Upper lobe of right lung (tissue), 1 donor: Measurements from ENCODE around the gene SELENBP1. TPM values are rescaled to one million over a fixed set of nuclear protein-coding genes. Genes with fewer than 3 reads are reported as not detected.

Experiments
- ATAC-seq: fragments of 200-7000 bp; cut with Tn5 transposase; one replicate; pipeline ENCODE4 v1.9.1; 2020; ENCODE audit warnings: mild to moderate bottlenecking, moderate library complexity
- DNase-seq: peaks from one replicate; pipeline ENCODE4 v3.0.0-alpha.2; 2020
- H3K27ac ChIP-seq: fragments of 200-600 bp; one replicate; pipeline ENCODE4 v1.8.0; 2022
- H3K27me3 ChIP-seq: fragments of 200-600 bp; one replicate; pipeline ENCODE4 v1.8.0; 2022; ENCODE audit warnings: mild to moderate bottlenecking
- H3K36me3 ChIP-seq: fragments of 200-600 bp; one replicate; pipeline ENCODE4 v1.8.0; 2022
- H3K4me1 ChIP-seq: fragments of 200-600 bp; one replicate; pipeline ENCODE4 v1.8.0; 2022
- H3K4me3 ChIP-seq: fragments of 200-600 bp; one replicate; pipeline ENCODE4 v1.8.0; 2022; ENCODE audit warnings: mild to moderate bottlenecking
- H3K9me3 ChIP-seq: fragments of 200-600 bp; one replicate; pipeline ENCODE4 v1.8.0; 2022
- CTCF ChIP-seq: fragments of 200-600 bp; IDR thresholded peaks from one replicate; pipeline ENCODE4 v1.8.0; 2022; ENCODE audit warnings: antibody characterized with exemption
- intact Hi-C: fragments of 100-400 bp; cut with DNase I; formaldehyde crosslinking; loops from one replicate; pipeline ENCODE4 v1.11.0; 2022
- total RNA-seq: library from RNA; stranded (reverse); fragmentation: NEBNext Ultra II Directional; extraction: Animal tissue kit (Norgen Biotek cat#: 25700); gene quantifications from one replicate; pipeline ENCODE4 v1.2.1, GENCODE V29; 2021
- donor health status: DM: no; HTN: yes; CAD: no; lungs with severe emphysema.

Gene SELENBP1
- total RNA-seq, 1 donor from 2014 or later: 321 TPM

- no peaks in the 10 kb centered on the region for H3K27me3 ChIP-seq
- peak; percentile 3 for ATAC-seq
- peaks cover 37% of the 10 kb centered on the region for H3K4me1 ChIP-seq
- no peak for DNase-seq
- TF ChIP-seq CTCF: no peak
- no peaks in the 10 kb centered on the region for H3K9me3 ChIP-seq
- H3K4me3 ChIP-seq: no peak overlapping the region
- intact Hi-C loops: no loop called here
- H3K27ac ChIP-seq: no peak overlapping the region
- H3K36me3 ChIP-seq: peaks cover 58% of the 10 kb centered on the region
These were observed 48.0 kb downstream of the SELENBP1 start for GRCh38 chr1:151324390-151324930.

- no peak overlapping the region for H3K27ac ChIP-seq
- DNase-seq (no peak), ATAC-seq (no peak)
- peaks cover 4% of the 10 kb centered on the region for H3K4me1 ChIP-seq
- TF ChIP-seq CTCF: no peak
- no peaks in the 10 kb centered on the region for H3K27me3 ChIP-seq
- intact Hi-C loops: no loop called here
- H3K36me3 ChIP-seq: peaks cover 87% of the 10 kb centered on the region
- no peaks in the 10 kb centered on the region for H3K9me3 ChIP-seq
- H3K4me3 ChIP-seq: no peak overlapping the region
These were observed 53.5 kb downstream of the SELENBP1 start for GRCh38 chr1:151318975-151319374.

- intact Hi-C loops: no loop called here
These were observed 56.8 kb downstream of the SELENBP1 start for GRCh38 chr1:151315565-151316235.

More at GRCh38 chr1:151315565-151316235, 56.8 kb downstream of the SELENBP1 start:
- DNase-seq: no peak
- Histone ChIP-seq H3K4me3 (no peak overlapping the region), H3K27me3 (no peaks in the 10 kb centered on the region), H3K36me3 (peaks cover 93% of the 10 kb centered on the region), H3K9me3 (no peaks in the 10 kb centered on the region), H3K4me1 (peaks cover 36% of the 10 kb centered on the region), H3K27ac (no peak overlapping the region)
- no peak for ATAC-seq
- no peak for TF ChIP-seq CTCF

Other genes starting within 250 kb of the SELENBP1 start
- 6.7 TPM for gene SEMA6C, start 226.1 kb downstream of the SELENBP1 start, total RNA-seq
- 10.3 TPM for gene TNFAIP8L2, start 216.1 kb downstream of the SELENBP1 start, total RNA-seq
- gene LYSMD1, start 206.8 kb downstream of the SELENBP1 start, total RNA-seq: 6.2 TPM
- 34.6 TPM for gene SCNM1, start 206.6 kb downstream of the SELENBP1 start, total RNA-seq
- not detected for gene TMOD4, start 196.7 kb downstream of the SELENBP1 start, total RNA-seq
- gene VPS72, start 182.5 kb downstream of the SELENBP1 start, total RNA-seq: 42.6 TPM
- 54.0 TPM for gene PIP5K1A, start 174.2 kb downstream of the SELENBP1 start, total RNA-seq
- 112 TPM for gene PSMD4, start 118.0 kb downstream of the SELENBP1 start, total RNA-seq
- gene ZNF687, start 90.4 kb downstream of the SELENBP1 start, total RNA-seq: 22.5 TPM
- 65.0 TPM for gene PI4KB, start 45.3 kb downstream of the SELENBP1 start, total RNA-seq
- gene RFX5, start 25.5 kb downstream of the SELENBP1 start, total RNA-seq: 45.8 TPM
- gene PSMB4, start 26.9 kb upstream of the SELENBP1 start, total RNA-seq: 177 TPM
- gene POGZ, start 86.8 kb upstream of the SELENBP1 start, total RNA-seq: 96.3 TPM
- gene CGN, start 138.7 kb upstream of the SELENBP1 start, total RNA-seq: 62.5 TPM
- gene TUFT1, start 167.6 kb upstream of the SELENBP1 start, total RNA-seq: 13.3 TPM
- gene SNX27, start 239.3 kb upstream of the SELENBP1 start, total RNA-seq: 62.1 TPM